Keratinocyte (primary cell): ENCODE measurements around the gene SOCS1.

Experiments
- EZH2 ChIP-seq: IDR thresholded peaks from one replicate; pipeline ENCODE4 v1.6.1; 2012; ENCODE audit warnings: inconsistent platforms, mild to moderate bottlenecking, low read length, moderate library complexity
- TF ChIP-seq, protein P1 (sequence below), 3 experiments: IDR thresholded peaks in 1 of 3; conservative IDR thresholded peaks in 1 of 3; optimal IDR thresholded peaks in 1 of 3; 2 replicates in 2 of 3; 3 replicates in 1 of 3; pipeline versions ENCODE3 to v1.5.1; 2011; ENCODE audit warnings: low read length in 3 of 3, mild to moderate bottlenecking in 3 of 3, moderate library complexity in 2 of 3, control low read depth in 1 of 3, inconsistent platforms in 1 of 3; ENCODE audit not compliant: insufficient read depth in 2 of 3; ENCODE audit errors: extremely low read depth in 1 of 3

DNA sequence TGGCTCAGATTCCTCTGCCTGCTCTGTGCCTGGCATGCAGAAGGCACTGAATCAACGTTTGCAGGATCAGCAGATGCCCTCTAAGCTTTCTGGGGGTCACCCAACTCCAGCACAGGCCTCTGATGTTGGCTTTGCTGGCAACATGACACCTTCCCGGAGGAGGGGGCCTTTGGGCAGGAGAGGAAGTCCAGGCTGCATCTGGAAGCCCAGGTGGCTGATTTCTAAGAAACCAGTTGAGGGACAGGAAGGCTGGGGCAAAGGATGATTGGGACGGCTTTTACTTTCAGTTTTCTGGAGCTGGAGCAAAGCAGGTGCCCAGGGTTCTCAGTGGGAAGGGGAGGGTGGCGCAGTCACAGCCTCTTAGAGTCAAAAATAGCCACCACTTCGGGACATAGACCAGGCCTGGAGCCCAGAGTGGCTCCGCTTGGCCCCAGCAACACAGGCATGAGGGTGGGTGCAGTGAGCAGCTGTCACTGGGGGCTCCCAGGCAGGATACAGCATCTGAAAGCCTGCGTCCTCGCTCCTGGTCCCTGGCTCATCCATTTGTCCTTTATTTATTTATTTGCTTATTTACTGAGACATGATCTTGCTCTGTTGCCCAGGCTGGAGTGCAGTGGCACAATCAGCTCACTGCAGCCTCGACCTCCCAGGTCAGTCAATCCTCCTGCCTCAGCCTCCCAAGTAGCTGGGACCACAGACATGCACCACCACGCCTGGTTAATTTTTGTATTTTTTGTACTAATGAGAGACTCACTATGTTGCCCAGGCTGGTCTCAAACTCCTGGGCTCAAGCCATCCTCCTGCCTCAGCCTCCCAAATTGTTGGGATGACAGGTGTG, 15.1 kb downstream of the SOCS1 start:
- no peak for TF ChIP-seq EZH2
- TF ChIP-seq, protein P1, sequence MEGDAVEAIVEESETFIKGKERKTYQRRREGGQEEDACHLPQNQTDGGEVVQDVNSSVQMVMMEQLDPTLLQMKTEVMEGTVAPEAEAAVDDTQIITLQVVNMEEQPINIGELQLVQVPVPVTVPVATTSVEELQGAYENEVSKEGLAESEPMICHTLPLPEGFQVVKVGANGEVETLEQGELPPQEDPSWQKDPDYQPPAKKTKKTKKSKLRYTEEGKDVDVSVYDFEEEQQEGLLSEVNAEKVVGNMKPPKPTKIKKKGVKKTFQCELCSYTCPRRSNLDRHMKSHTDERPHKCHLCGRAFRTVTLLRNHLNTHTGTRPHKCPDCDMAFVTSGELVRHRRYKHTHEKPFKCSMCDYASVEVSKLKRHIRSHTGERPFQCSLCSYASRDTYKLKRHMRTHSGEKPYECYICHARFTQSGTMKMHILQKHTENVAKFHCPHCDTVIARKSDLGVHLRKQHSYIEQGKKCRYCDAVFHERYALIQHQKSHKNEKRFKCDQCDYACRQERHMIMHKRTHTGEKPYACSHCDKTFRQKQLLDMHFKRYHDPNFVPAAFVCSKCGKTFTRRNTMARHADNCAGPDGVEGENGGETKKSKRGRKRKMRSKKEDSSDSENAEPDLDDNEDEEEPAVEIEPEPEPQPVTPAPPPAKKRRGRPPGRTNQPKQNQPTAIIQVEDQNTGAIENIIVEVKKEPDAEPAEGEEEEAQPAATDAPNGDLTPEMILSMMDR (optimal IDR thresholded peaks at IDR 0.05 in 1 of 3, IDR thresholded peaks at IDR 0.05 in 1 of 3, conservative IDR thresholded peaks at IDR 0.05 in 1 of 3; ENCODE audit: extremely low read depth in 1 of 3, insufficient read depth in 2 of 3, low read length in 3 of 3), result no peak
